Epithelial cell of proximal tubule (primary cell): ENCODE results near the gene FBXL7. TPM values are rescaled to one million over a fixed set of nuclear protein-coding genes. Genes with fewer than 3 reads are reported as not detected.

Experiments
- DNase-seq: peaks from one replicate; pipeline ENCODE4 v3.0.0-alpha.2; 2011; ENCODE audit warnings: low read depth
- H3K4me3 ChIP-seq: 2 replicates; pipeline ENCODE4 v1.5.1; 2011; ENCODE audit warnings: low read depth, mild to moderate bottlenecking, low read length
- total RNA-seq: library from RNA; depleted of rRNA; stranded (reverse); fragments of >200 nt; gene quantifications from 2 replicates; pipeline ENCODE4 v1.2.3, GENCODE V29; 2015
- TF ChIP-seq, protein P1 (sequence below): conservative IDR thresholded peaks from 2 replicates; pipeline ENCODE4 v1.5.1; 2012; ENCODE audit warnings: low read depth, mild to moderate bottlenecking, low read length

FBXL7 gene
- total RNA-seq, 1 donor from 2014 or later, result 5.6 TPM

DNA sequence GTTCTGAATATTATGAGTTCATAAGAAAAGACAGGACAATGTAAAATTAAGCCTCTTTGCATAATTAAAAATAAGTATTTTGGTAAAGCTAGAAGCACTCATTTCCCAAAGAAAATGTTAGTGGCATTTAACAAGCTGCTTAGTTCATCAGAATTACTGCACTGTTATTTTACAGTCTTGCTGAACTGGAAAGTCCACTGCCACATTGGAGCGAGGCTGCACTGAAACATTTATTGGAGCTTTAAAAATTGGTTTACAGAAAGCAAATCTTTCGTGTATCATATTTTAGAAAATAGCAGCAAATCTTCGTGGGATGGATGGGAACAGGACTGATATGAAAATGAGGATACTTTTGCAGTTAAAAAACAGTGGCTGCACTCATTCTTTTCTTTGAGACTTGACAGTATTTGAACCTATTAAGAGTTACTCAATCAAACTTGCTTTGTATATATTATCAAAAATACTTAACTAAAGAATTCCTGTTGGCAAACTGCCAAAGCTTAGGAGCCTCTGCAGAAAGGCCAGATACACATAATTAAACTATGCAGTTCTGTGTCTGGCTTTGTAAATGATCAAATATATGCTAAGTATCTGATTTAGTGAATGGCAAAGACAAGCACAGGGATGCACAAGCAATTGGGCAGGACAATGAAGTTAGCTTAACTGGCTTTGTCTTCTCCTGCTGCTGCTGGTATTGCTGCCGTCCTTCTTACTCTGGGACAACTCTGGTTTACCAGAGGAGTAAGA, 16.5 kb upstream of the FBXL7 start:
- TF ChIP-seq, protein P1, sequence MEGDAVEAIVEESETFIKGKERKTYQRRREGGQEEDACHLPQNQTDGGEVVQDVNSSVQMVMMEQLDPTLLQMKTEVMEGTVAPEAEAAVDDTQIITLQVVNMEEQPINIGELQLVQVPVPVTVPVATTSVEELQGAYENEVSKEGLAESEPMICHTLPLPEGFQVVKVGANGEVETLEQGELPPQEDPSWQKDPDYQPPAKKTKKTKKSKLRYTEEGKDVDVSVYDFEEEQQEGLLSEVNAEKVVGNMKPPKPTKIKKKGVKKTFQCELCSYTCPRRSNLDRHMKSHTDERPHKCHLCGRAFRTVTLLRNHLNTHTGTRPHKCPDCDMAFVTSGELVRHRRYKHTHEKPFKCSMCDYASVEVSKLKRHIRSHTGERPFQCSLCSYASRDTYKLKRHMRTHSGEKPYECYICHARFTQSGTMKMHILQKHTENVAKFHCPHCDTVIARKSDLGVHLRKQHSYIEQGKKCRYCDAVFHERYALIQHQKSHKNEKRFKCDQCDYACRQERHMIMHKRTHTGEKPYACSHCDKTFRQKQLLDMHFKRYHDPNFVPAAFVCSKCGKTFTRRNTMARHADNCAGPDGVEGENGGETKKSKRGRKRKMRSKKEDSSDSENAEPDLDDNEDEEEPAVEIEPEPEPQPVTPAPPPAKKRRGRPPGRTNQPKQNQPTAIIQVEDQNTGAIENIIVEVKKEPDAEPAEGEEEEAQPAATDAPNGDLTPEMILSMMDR, result no peak
- H3K4me3 ChIP-seq, result no peak overlapping the region
- no peak for DNase-seq

DNA sequence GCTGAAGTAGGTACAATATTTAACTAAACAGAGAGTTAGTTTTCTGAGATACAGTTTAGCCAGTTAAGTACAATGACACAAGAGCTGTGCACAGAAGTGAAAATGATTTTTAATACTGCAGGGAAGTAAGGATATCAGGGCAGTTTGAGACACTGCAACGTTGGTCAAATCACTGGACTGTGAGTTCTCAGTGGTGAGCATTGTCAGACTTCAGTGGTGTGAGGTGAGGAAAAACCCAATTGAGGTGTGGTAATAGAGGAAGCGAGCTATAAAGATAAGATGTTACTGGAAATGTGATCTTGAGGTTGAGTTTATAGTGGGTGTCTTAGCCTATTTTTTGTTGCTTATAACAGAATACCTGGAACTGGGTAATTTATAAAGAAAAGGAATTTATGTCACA, 12.8 kb upstream of the FBXL7 start:
- TF ChIP-seq, protein P1, result no peak
- DNase-seq, result no peak
- no peak overlapping the region for H3K4me3 ChIP-seq

DNA sequence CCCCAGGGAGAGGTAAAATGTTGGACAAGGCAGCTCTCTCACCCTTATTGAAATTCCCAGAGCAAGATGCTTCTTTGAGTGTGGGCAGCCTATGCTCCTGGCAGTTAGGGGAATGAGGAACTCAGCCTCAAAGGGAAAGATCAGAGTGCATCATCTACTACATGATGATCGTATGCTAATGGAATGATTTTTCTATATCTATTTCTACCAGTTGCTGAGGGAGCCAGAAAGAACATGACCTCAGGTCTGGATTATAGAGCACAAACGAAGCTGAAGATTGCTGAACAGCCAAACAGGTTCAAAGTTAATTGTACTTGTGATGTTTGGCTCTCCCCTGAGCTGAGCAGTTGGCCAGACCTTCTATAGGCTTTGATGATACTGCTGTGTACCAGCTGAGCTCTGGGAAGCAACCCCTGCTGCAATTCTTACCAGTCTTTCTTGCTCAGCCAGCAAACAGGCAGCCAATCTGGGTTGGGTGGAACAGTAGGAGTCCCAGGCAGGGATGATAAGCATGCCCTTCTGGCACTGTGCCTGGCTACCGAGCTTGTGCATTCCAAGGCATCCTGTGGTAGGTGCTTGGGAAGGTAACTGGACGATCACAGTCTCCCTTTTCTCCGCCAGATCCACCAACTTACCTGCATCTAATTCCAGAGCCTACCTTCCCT, 10.3 kb upstream of the FBXL7 start:
- no peak overlapping the region for H3K4me3 ChIP-seq
- TF ChIP-seq, protein P1, result no peak
- DNase-seq, result no peak

DNA sequence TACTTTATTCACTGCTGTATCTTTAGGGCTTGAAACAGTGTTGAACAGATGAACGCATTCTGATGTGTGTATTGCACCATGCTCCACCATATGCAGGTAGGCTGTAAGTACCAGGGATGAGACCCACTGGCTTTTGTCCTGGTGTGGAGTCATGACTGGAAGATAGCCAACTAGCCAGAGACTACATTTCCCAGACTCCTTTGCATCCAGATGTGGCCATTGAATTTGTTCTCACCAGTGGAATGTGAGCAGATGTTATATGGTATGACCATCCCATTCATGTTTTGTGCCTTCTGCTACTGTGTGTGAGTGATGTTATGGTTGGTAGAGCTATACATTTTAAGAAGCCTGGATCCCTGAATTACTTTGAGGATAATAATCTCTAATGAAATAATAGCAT, 7.4 kb upstream of the FBXL7 start:
- H3K4me3 ChIP-seq, result no peak overlapping the region
- TF ChIP-seq, protein P1, result no peak
- no peak for DNase-seq

DNA sequence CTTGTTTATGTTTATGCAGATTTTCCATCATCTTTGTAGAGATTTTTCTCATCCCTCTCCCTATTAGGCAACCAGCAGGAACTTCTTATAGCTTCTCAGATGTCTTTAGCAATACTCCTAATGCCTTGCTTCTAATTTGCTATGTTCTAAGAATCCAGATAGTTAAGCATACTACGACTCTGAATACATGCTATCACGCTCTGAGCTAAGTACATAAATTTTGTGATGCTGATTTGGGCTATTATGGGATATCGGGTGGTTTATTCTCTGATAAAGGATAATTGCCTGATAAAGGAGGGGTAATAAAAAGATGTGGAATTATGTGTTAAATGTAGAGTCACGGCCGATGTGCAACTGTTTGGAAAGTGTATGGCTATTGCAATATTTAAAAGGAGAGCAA, 6.5 kb upstream of the FBXL7 start:
- TF ChIP-seq, protein P1, result no peak
- no peak overlapping the region for H3K4me3 ChIP-seq
- no peak for DNase-seq

DNA sequence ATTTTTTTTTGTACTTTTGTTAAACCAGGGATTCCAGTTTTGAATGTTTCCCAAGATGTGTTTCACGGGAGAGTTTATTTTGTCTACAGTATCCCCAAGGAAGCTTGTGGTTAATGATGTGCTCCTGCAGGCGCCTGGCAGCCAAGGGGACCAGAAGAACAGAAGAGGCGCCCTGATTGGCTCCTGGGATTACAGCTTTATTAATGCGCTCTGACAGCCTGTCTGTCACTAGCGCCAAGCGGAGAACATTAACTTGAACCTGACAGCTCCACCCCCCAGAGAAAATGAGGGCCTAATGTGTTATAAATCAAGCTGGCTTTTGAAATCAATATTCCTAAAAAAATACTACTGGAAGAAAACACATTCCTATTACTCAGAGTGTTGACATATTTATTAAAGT, 5.0 kb upstream of the FBXL7 start:
- DNase-seq, result no peak
- TF ChIP-seq, protein P1, result no peak
- H3K4me3 ChIP-seq, result no peak overlapping the region
